Adrenal gland (tissue), 12 donors: ENCODE data around the gene ABCG1. TPM values are rescaled to one million over a fixed set of nuclear protein-coding genes. Genes with fewer than 3 reads are reported as not detected.

Experiments used
- DNase-seq, 7 donors: peaks; one replicate each; pipeline ENCODE4 v3.0.0-alpha.2; 2019 to 2020
- H3K27ac ChIP-seq, 5 donors: fragments of 200-600 bp; sonication (generic) in 4 of 5; 1 replicate in 3 of 5; 2 replicates in 2 of 5; pipeline versions ENCODE4 v1.5.1 to v1.8.0; 2016 to 2020; ENCODE audit warnings: mild to moderate bottlenecking in 1 of 5
- H3K27me3 ChIP-seq: fragments of 200-600 bp; 2 replicates; pipeline ENCODE4 v1.8.0; 2021
- H3K36me3 ChIP-seq, 2 donors: fragments of 200-600 bp; replicated peaks in 1 of 2; 1 replicate in 1 of 2; 2 replicates in 1 of 2; pipeline versions ENCODE4 v1.5.1 to v1.8.0; 2018 to 2022
- H3K4me1 ChIP-seq, 2 donors: fragments of 200-600 bp; replicated peaks in 1 of 2; 1 replicate in 1 of 2; 2 replicates in 1 of 2; pipeline versions ENCODE4 v1.5.1 to v1.8.0; 2018 to 2021
- H3K4me3 ChIP-seq, 4 donors: fragments of 200-600 bp; sonication (generic) in 3 of 4; one replicate each; pipeline ENCODE4 v1.5.1; 2016 to 2018
- H3K9me3 ChIP-seq, 3 donors: fragments of 200-600 bp; sonication (generic) in 1 of 3; replicated peaks in 1 of 3; 1 replicate in 2 of 3; 2 replicates in 1 of 3; pipeline versions ENCODE4 v1.5.1 to v1.8.0; 2016 to 2021
- CTCF ChIP-seq, 6 experiments: fragments of 450-650 bp in 4 of 6; fragments of 200-600 bp in 2 of 6; sonication (generic) in 1 of 6; IDR thresholded peaks; 1 replicate in 5 of 6; 2 replicates in 1 of 6; pipeline versions ENCODE4 v1.5.1 to v1.8.0; 2016 to 2021; ENCODE audit warnings: antibody characterized with exemption in 6 of 6, mild to moderate bottlenecking in 2 of 6, moderate library complexity in 1 of 6
- POLR2A ChIP-seq, 2 donors: fragments of 450-650 bp; IDR thresholded peaks; one replicate each; pipeline ENCODE4 v1.6.1; 2017; ENCODE audit warnings: antibody characterized with exemption in 2 of 2, mild to moderate bottlenecking in 2 of 2, moderate library complexity in 1 of 2
- WGBS, 4 donors: extraction: QIAGEN DNeasy Blood & Tissue Kit in 2 of 4; methylation state at CpG; one replicate each; pipeline versions ENCODE4 v1.1.5 to v1.1.7; 2013 to 2017; 5-methylcytosine and 5-hydroxymethylcytosine counted together
- intact Hi-C, 2 donors: fragments of 100-400 bp; cut with DNase I; formaldehyde crosslinking; loops; one replicate each; pipeline versions ENCODE4 v1.14.1 to v1.15.0; 2022 to 2023
- polyA plus RNA-seq, 3 donors: library from polyadenylated mRNA; stranded (reverse); fragments of 200-250 nt in 2 of 3; fragments of 350-450 nt in 1 of 3; fragmentation: Illumina TruSeq in 1 of 3; extraction: RNeasy Lipid Tissue Mini Kit (QIAGEN cat#74804) in 1 of 3; gene quantifications; one replicate each; pipeline ENCODE4 v1.2.3, GENCODE V29; 2013 to 2014
- total RNA-seq, 9 donors: library from RNA; depleted of rRNA in 4 of 9; stranded (reverse); fragments of >200 nt in 4 of 9; fragments of 120-200 nt in 1 of 9; fragmentation: NEBNext Ultra II Directional in 1 of 9; extraction: Animal tissue kit (Norgen Biotek cat#: 25700) in 1 of 9; gene quantifications; one replicate each; pipeline versions ENCODE4 v1.1.0 to v1.2.4, GENCODE V29; 2013 to 2023
- donor health status: healthy with polysubstance abuse.
- donor health status: Bipolar disorder and iron deficiency.
- donor health status: DM: yes; HTN: yes; CAD: no.
- donor health status: DM: no; HTN: no; CAD: no.
- donor health status: DM: no; HTN: no; CAD: no.
- donor health status: DM: yes; HTN: yes; CAD: no.

The ABCG1 gene
- total and polyA plus RNA-seq, 12 donors = 23.2 to 136 (median 67.9) TPM

GRCh38 chr21:42251654-42252324 lies 32.8 kb downstream of the ABCG1 start:
- Histone ChIP-seq H3K27ac (no peak overlapping the region), H3K4me3 (no peak overlapping the region)

DNA sequence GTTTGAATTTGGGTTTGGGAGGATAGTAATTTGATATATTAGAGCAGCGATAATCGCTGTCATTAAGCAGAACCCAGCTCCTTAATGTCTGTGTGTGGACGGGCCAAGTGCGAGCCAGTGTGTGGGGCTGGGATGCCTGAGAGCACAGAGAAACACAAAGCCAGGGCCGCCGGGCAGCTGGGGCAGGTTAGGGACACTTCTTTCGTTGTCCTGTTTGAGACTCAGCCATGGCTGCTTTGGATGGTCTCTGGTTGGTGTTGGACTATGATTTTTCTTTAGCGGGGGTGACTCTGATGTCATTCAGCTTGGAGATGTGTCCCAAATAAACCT lies 33.4 kb downstream of the ABCG1 start:
- WGBS, 4 donors = 89 to 92% (median 91%) methylated on average over 8 of the region's 8 CpGs
- intact Hi-C loops = loop anchor here (10.0 kb wide), 2 partner anchors 77 to 107 kb away; no protein-coding TSS in a partner anchor
- H3K27me3 ChIP-seq = no peaks in the 10 kb centered on the region

More at GRCh38 chr21:42251654-42252324, 32.8 kb downstream of the ABCG1 start:
- Histone ChIP-seq H3K4me1 (peaks cover 10 to 17% of the 10 kb centered on the region in 2 donors), H3K36me3 (no peaks in the 10 kb centered on the region), H3K9me3 (no peaks in the 10 kb centered on the region), H3K27me3 (no peaks in the 10 kb centered on the region)
- TF ChIP-seq CTCF (IDR thresholded peaks at IDR 0.05) = no peak
- TF ChIP-seq POLR2A (IDR thresholded peaks at IDR 0.05) = no peak
- no peak for DNase-seq
- 70 to 80% (median 76%) methylated on average over 7 to 13 of the region's 13 CpGs for WGBS, 4 donors
- intact Hi-C loops = loop anchor here (10.0 kb wide), 2 partner anchors 77 to 107 kb away; no protein-coding TSS in a partner anchor

DNA sequence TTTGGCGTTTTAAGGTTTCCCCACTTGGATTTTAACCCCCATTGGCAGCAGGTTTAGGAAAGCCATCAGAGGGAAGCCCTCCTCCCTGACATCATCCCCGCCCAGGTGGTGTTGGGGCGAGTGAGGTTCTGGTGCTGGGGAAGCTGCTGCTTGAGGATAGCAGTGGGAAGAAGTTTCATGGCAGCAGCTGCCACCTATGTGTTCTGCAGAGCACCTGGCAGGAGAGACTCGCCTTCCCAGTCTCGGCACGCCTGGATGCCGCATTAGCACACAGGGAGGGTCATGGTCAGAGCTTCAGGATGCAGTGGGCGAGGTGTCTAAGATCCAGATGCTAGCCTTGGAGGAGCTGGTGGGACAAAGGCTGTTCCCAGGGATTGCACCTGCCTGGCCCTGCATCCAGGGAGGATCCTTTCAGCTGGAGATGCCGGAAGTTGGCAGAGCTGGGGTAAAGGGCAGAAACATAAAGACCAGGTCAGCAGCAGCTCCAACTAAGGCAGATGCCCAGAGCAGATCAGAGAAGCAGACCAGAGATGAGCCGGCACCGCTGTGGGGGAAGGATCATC lies 33.9 kb downstream of the ABCG1 start:
- WGBS, 4 donors = 93 to 95% (median 94%) methylated on average over 7 to 11 of the region's 11 CpGs
- intact Hi-C loops = loop anchor here (10.0 kb wide), 2 partner anchors 78 to 108 kb away; no protein-coding TSS in a partner anchor
- no peaks in the 10 kb centered on the region for H3K27me3 ChIP-seq
- H3K9me3 ChIP-seq = no peaks in the 10 kb centered on the region
- TF ChIP-seq CTCF (IDR thresholded peaks at IDR 0.05) (no peak), POLR2A (IDR thresholded peaks at IDR 0.05) (no peak)
- no peak overlapping the region for H3K27ac ChIP-seq
- no peak overlapping the region for H3K4me3 ChIP-seq
- peaks cover 10 to 17% of the 10 kb centered on the region in 2 donors for H3K4me1 ChIP-seq
- no peaks in the 10 kb centered on the region for H3K36me3 ChIP-seq
- no peak for DNase-seq

More for the DNA sequence above, 33.4 kb downstream of the ABCG1 start:
- H3K27ac ChIP-seq = no peak overlapping the region
- H3K4me3 ChIP-seq = no peak overlapping the region
- peaks cover 10 to 17% of the 10 kb centered on the region in 2 donors for H3K4me1 ChIP-seq
- no peak for DNase-seq
- no peaks in the 10 kb centered on the region for H3K36me3 ChIP-seq
- no peak for TF ChIP-seq POLR2A (IDR thresholded peaks at IDR 0.05)
- TF ChIP-seq CTCF (IDR thresholded peaks at IDR 0.05) = no peak
- no peaks in the 10 kb centered on the region for H3K9me3 ChIP-seq

GRCh38 chr21:42253466-42253865 lies 34.5 kb downstream of the ABCG1 start:
- no peak for TF ChIP-seq CTCF (IDR thresholded peaks at IDR 0.05)
- TF ChIP-seq POLR2A (IDR thresholded peaks at IDR 0.05) = no peak
- 87 to 95% (median 89%) methylated on average over 6 to 8 of the region's 8 CpGs for WGBS, 4 donors
- intact Hi-C loops = loop anchor here (10.0 kb wide), 2 partner anchors 79 to 109 kb away; no protein-coding TSS in a partner anchor

More at GRCh38 chr21:42253466-42253865, 34.5 kb downstream of the ABCG1 start:
- Histone ChIP-seq H3K27ac (no peak overlapping the region), H3K27me3 (no peaks in the 10 kb centered on the region), H3K4me1 (peaks cover 10 to 17% of the 10 kb centered on the region in 2 donors), H3K36me3 (no peaks in the 10 kb centered on the region), H3K9me3 (no peaks in the 10 kb centered on the region), H3K4me3 (no peak overlapping the region)
- DNase-seq = no peak
